HepG2 (cell line): ENCODE results near the gene IKZF5. TPM values are rescaled to one million over a fixed set of nuclear protein-coding genes. Genes with fewer than 3 reads are reported as not detected.
A peak's percentile ranks its signal among the peaks of the same experiment; 100 is the strongest.

ENCODE experiments used
- ATAD3A ChIP-seq: sonication (generic); formaldehyde crosslinking; IDR thresholded peaks from 2 replicates; pipeline ENCODE4 v1.4.0; 2020; ENCODE audit warnings: missing genetic modification reagents
- ATF1 ChIP-seq: IDR thresholded peaks from 2 replicates; pipeline ENCODE4 v1.6.1; 2016; ENCODE audit warnings: mild to moderate bottlenecking, control low read depth
- CCDC6 ChIP-seq: sonication (generic); formaldehyde crosslinking; IDR thresholded peaks from 2 replicates; pipeline ENCODE4 v1.8.1; 2022; ENCODE audit warnings: mild to moderate bottlenecking, missing genetic modification reagents, moderate library complexity
- DNMT3B ChIP-seq: conservative IDR thresholded peaks from 2 replicates; pipeline ENCODE4 v1.6.1; 2016; ENCODE audit warnings: missing biosample characterization, control low read depth
- DPF2 ChIP-seq: sonication (generic); formaldehyde crosslinking; IDR thresholded peaks from 2 replicates; pipeline ENCODE4 v1.4.0; 2020; ENCODE audit warnings: mild to moderate bottlenecking, low read depth, missing genetic modification reagents, borderline replicate concordance
- ELF4 ChIP-seq: sonication (generic); formaldehyde crosslinking; IDR thresholded peaks from 2 replicates; pipeline ENCODE4 v1.5.0; 2020; ENCODE audit warnings: missing genetic modification reagents, mild to moderate bottlenecking, moderate library complexity, borderline replicate concordance
- ETV6 ChIP-seq: sonication (generic); formaldehyde crosslinking; conservative IDR thresholded peaks from 2 replicates; pipeline ENCODE4 v1.4.0; 2020; ENCODE audit warnings: missing genetic modification reagents
- HNF4A ChIP-seq: sonication (generic); formaldehyde crosslinking; IDR thresholded peaks from 2 replicates; pipeline ENCODE4 v1.4.0; 2020; ENCODE audit warnings: missing genetic modification reagents
- HOXA5 ChIP-seq: sonication (generic); formaldehyde crosslinking; IDR thresholded peaks from 2 replicates; pipeline ENCODE4 v1.4.0; 2020; ENCODE audit warnings: missing genetic modification reagents
- KDM6A ChIP-seq: IDR thresholded peaks from 2 replicates; pipeline ENCODE4 v1.6.1; 2016; ENCODE audit warnings: low read depth
- MIER2 ChIP-seq: IDR thresholded peaks from 2 replicates; pipeline ENCODE4 v1.6.1; 2016; ENCODE audit warnings: missing biosample characterization, missing genetic modification reagents
- NCOA1 ChIP-seq: sonication (generic); formaldehyde crosslinking; IDR thresholded peaks from 2 replicates; pipeline ENCODE4 v1.9.0; 2021; ENCODE audit warnings: missing genetic modification reagents
- NFE2L2 ChIP-seq: fragments of 150-350 bp; IDR thresholded peaks from 2 replicates; pipeline ENCODE4 v1.6.1; 2014; ENCODE audit warnings: low read length
- NR2F6 ChIP-seq, 2 experiments: IDR thresholded peaks; 2 replicates each; pipeline ENCODE4 v1.6.1; 2016; ENCODE audit warnings: antibody characterized with exemption in 1 of 2, mild to moderate bottlenecking in 1 of 2
- POLR2AphosphoS5 ChIP-seq: IDR thresholded peaks from 2 replicates; pipeline ENCODE4 v1.6.1; 2012; ENCODE audit warnings: low read depth, low read length
- PPARG ChIP-seq: conservative IDR thresholded peaks from 2 replicates; pipeline ENCODE4 v1.6.1; 2016; ENCODE audit warnings: missing biosample characterization, missing genetic modification reagents
- RARA ChIP-seq: IDR thresholded peaks from 2 replicates; pipeline ENCODE4 v1.6.1; 2016; ENCODE audit warnings: missing genetic modification reagents, missing compliant biosample characterization
- SMYD3 ChIP-seq: sonication (generic); formaldehyde crosslinking; IDR thresholded peaks from 2 replicates; pipeline ENCODE4 v1.8.1; 2023; ENCODE audit warnings: mild to moderate bottlenecking, missing genetic modification reagents
- SNRNP70 ChIP-seq: fragments of 200-400 bp; formaldehyde crosslinking; IDR thresholded peaks from 2 replicates; pipeline ENCODE4 v1.6.1; 2017; ENCODE audit warnings: mild to moderate bottlenecking, low read depth, low read length, moderate library complexity
- SOX5 ChIP-seq: IDR thresholded peaks from 2 replicates; pipeline ENCODE4 v1.6.1; 2016; ENCODE audit warnings: borderline replicate concordance
- STAG1 ChIP-seq: sonication (generic); formaldehyde crosslinking; IDR thresholded peaks from 2 replicates; pipeline ENCODE4 v1.4.0; 2020; ENCODE audit warnings: missing genetic modification reagents
- ZBTB20 ChIP-seq: sonication (generic); formaldehyde crosslinking; IDR thresholded peaks from 2 replicates; pipeline ENCODE4 v1.8.1; 2023; ENCODE audit warnings: missing genetic modification reagents, low read depth, mild to moderate bottlenecking, borderline replicate concordance
- ZBTB7B ChIP-seq: sonication (generic); formaldehyde crosslinking; IDR thresholded peaks from 2 replicates; pipeline ENCODE4 v1.4.0; 2020; ENCODE audit warnings: missing genetic modification reagents
- ZNF383 ChIP-seq: sonication (generic); formaldehyde crosslinking; IDR thresholded peaks from 2 replicates; pipeline ENCODE4 v1.4.0; 2020; ENCODE audit warnings: missing genetic modification reagents, mild to moderate bottlenecking, borderline replicate concordance
- ZNF430 ChIP-seq: sonication (generic); formaldehyde crosslinking; IDR thresholded peaks from 2 replicates; pipeline ENCODE4 v1.9.0; 2021; ENCODE audit warnings: mild to moderate bottlenecking, missing genetic modification reagents
- ZNF431 ChIP-seq: sonication (generic); formaldehyde crosslinking; IDR thresholded peaks from 2 replicates; pipeline ENCODE4 v1.9.0; 2022; ENCODE audit warnings: missing genetic modification reagents, low read depth, mild to moderate bottlenecking, borderline replicate concordance
- ZNF556 ChIP-seq: sonication (generic); formaldehyde crosslinking; IDR thresholded peaks from 2 replicates; pipeline ENCODE4 v1.4.0; 2020; ENCODE audit warnings: mild to moderate bottlenecking, missing genetic modification reagents, borderline replicate concordance
- ZNF644 ChIP-seq: IDR thresholded peaks from 2 replicates; pipeline ENCODE4 v1.6.1; 2016; ENCODE audit warnings: low read depth
- polyA plus RNA-seq, 8 experiments: library from polyadenylated mRNA; depleted of rRNA in 3 of 8; stranded (reverse) in 7 of 8; unstranded in 1 of 8; fragments of >200 nt; fragmentation: Illumina TruSeq in 4 of 8; extraction: Trizol in 4 of 8; gene quantifications; 2 replicates each; pipeline versions ENCODE4 v1.2.1 to v1.2.3, GENCODE V29; 2011 to 2016; ENCODE audit warnings: low read depth in 4 of 8, missing spikeins in 1 of 8, mixed read lengths in 1 of 8; ENCODE audit not compliant: insufficient read depth in 1 of 8
- total RNA-seq, 5 experiments: library from RNA; depleted of rRNA; stranded (reverse); fragments of >200 nt; fragmentation: Illumina TruSeq; extraction: Trizol; gene quantifications; 2 replicates each; pipeline ENCODE4 v1.2.3, GENCODE V29; 2016; ENCODE audit warnings: low read depth in 1 of 5
- TF ChIP-seq, protein P1 (sequence below): sonication (generic); formaldehyde crosslinking; IDR thresholded peaks from 2 replicates; pipeline ENCODE4 v1.4.0; 2020; ENCODE audit warnings: mild to moderate bottlenecking, missing genetic modification reagents
- TF ChIP-seq, protein P2 (sequence below): sonication (generic); formaldehyde crosslinking; IDR thresholded peaks from 2 replicates; pipeline ENCODE4 v1.8.0; 2022; ENCODE audit warnings: missing genetic modification reagents, low read depth, mild to moderate bottlenecking, borderline replicate concordance

Gene IKZF5
- total and polyA plus RNA-seq, 2 of the 13 experiments (the other 11 are each of a cell fraction or from before 2014, with no cell fraction given): 3.7 to 12.0 TPM

DNA sequence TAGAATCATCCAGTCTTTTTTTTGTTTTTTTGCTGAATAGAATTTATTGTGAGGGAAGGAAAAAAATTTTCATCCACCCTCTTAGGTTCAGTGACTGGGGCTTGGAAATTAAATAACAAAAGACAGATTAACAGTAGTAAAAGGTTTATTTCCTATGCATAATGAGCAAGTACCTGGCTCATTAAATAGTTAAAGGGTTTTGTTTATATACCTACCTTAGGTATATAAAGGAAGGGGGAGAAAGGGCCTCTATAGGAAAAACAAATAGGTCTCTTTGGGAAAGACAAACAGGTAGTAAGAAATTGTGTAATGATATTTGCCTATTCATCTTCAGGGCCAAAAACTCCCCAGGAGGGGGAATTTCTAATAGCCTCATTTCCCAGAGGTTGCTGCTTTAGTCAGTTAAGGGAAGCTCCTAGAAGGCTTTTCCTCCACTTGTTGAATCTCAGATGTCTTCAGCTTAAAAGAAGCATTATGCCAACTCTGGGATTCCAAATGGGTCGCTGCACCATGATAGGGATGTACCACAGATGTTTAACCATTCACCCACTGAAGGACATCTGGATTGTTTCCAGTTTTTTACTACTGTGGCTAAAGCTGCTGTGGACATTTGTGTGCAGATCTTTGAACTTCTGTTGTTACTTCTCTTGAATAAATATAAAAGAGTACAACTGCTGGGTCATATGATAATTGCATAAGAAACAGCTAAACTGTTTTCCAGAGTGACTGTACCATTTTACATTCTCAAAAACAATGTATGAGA lies 11.5 kb upstream of the IKZF5 start (continued):
- TF ChIP-seq, protein P1, sequence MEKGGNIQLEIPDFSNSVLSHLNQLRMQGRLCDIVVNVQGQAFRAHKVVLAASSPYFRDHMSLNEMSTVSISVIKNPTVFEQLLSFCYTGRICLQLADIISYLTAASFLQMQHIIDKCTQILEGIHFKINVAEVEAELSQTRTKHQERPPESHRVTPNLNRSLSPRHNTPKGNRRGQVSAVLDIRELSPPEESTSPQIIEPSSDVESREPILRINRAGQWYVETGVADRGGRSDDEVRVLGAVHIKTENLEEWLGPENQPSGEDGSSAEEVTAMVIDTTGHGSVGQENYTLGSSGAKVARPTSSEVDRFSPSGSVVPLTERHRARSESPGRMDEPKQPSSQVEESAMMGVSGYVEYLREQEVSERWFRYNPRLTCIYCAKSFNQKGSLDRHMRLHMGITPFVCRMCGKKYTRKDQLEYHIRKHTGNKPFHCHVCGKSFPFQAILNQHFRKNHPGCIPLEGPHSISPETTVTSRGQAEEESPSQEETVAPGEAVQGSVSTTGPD (CRISPR knock-in tag): no peak
- peak; percentile 64 for TF ChIP-seq KDM6A
- TF ChIP-seq ETV6 (CRISPR knock-in tag): no peak
- TF ChIP-seq DNMT3B (CRISPR knock-in tag): 0 out of 2 replicates have a peak, but pooled peaks have one; percentile 53
- TF ChIP-seq PPARG: peak; percentile 62
- no peak for TF ChIP-seq SMYD3 (CRISPR knock-in tag)
- TF ChIP-seq ATAD3A (CRISPR knock-in tag): no peak
- no peak for TF ChIP-seq NCOA1 (CRISPR knock-in tag)
- TF ChIP-seq ZBTB20 (CRISPR knock-in tag): peak; percentile 89; the same call in 1 of the 2 replicates
- TF ChIP-seq ZBTB7B: no peak
- no peak for TF ChIP-seq SNRNP70
- TF ChIP-seq CCDC6 (CRISPR knock-in tag): no peak; the same call in 1 of the 2 replicates
- TF ChIP-seq ZNF431 (CRISPR knock-in tag): no peak
- TF ChIP-seq STAG1 (CRISPR knock-in tag): 0 out of 2 replicates have a peak, but pooled peaks have one; percentile 1
- TF ChIP-seq NFE2L2: 0 out of 2 replicates have a peak, but pooled peaks have one; percentile 32
- TF ChIP-seq ATF1: peak; percentile 53; the same call in 1 of the 2 replicates
- TF ChIP-seq POLR2AphosphoS5: peak; percentile 39; the same call in 1 of the 2 replicates
- TF ChIP-seq MIER2: no peak
- TF ChIP-seq, protein P2, sequence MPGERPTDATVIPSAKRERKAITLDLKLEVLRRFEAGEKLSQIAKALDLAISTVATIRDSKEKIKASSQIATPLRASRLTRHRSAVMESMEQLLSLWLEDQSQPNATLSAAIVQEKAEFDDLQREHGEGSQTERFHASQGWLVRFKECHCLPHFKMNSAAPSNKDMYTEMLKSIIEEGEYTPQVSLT (CRISPR knock-in tag): no peak
- no peak for TF ChIP-seq ZNF383 (CRISPR knock-in tag)
- TF ChIP-seq HOXA5 (CRISPR knock-in tag): 0 out of 2 replicates have a peak, but pooled peaks have one; percentile 9
- peak; percentile 61; the same call in 1 of the 2 replicates for TF ChIP-seq ZNF644 (CRISPR knock-in tag)
- peak; percentile 53; the same call in 1 of the 2 replicates for TF ChIP-seq HNF4A (CRISPR knock-in tag)
- TF ChIP-seq RARA (CRISPR knock-in tag): peak; percentile 77
- TF ChIP-seq DPF2 (CRISPR knock-in tag): peak; percentile 69
- TF ChIP-seq NR2F6 (IDR thresholded peaks at IDR 0.05): no peak; the same call in 1 of the 2 replicates
- 0 out of 2 replicates have a peak, but pooled peaks have one; percentile 2 for TF ChIP-seq NR2F6 (CRISPR knock-in tag; IDR thresholded peaks at IDR 0.05)
- 0 out of 2 replicates have a peak, but pooled peaks have one; percentile 9 for TF ChIP-seq ELF4 (CRISPR knock-in tag)
- no peak for TF ChIP-seq ZNF430 (CRISPR knock-in tag)
- peak; percentile 56; the same call in 1 of the 2 replicates for TF ChIP-seq SOX5 (CRISPR knock-in tag)
- TF ChIP-seq ZNF556: no peak
